ENCODE data around the gene ATF3. TPM values are rescaled to one million over a fixed set of nuclear protein-coding genes. Genes with fewer than 3 reads are reported as not detected.
A peak's percentile ranks its signal among the peaks of the same experiment; 100 is the strongest.

The ATF3 gene
- total RNA-seq, 1 donor = 20.3 TPM

GRCh38 chr1:212565571-212566305, 42.8 kb upstream of the ATF3 start:
- no peak for TF ChIP-seq CTCF (IDR thresholded peaks at IDR 0.05; ENCODE audit: insufficient read depth, low read depth, low read length)
- no peak overlapping the region for H3K4me3 ChIP-seq (ENCODE audit: low read depth, low read length)
- no peak for DNase-seq (ENCODE audit: low read depth)

- peak; percentile 90 for DNase-seq (ENCODE audit: low read depth)
- peak overlapping the region; percentile 59 for H3K4me3 ChIP-seq (ENCODE audit: low read depth, low read length)
- no peak for TF ChIP-seq CTCF (IDR thresholded peaks at IDR 0.05; ENCODE audit: insufficient read depth, low read depth, low read length)
Measured at GRCh38 chr1:212566522-212567479, 41.8 kb upstream of the ATF3 start.

- TF ChIP-seq CTCF (IDR thresholded peaks at IDR 0.05; ENCODE audit: insufficient read depth, low read depth, low read length) = no peak
- H3K4me3 ChIP-seq (ENCODE audit: low read depth, low read length) = no peak overlapping the region
- no peak for DNase-seq (ENCODE audit: low read depth)
Measured at GRCh38 chr1:212567638-212568037, 40.9 kb upstream of the ATF3 start.

- no peak for TF ChIP-seq CTCF (IDR thresholded peaks at IDR 0.05; ENCODE audit: insufficient read depth, low read depth, low read length)
- H3K4me3 ChIP-seq (ENCODE audit: low read depth, low read length) = no peak overlapping the region
- no peak for DNase-seq (ENCODE audit: low read depth)
Measured at GRCh38 chr1:212568978-212569537, 39.5 kb upstream of the ATF3 start.

GRCh38 chr1:212574732-212575131, 33.8 kb upstream of the ATF3 start:
- TF ChIP-seq CTCF (IDR thresholded peaks at IDR 0.05; ENCODE audit: insufficient read depth, low read depth, low read length) = no peak
- no peak overlapping the region for H3K4me3 ChIP-seq (ENCODE audit: low read depth, low read length)
- no peak for DNase-seq (ENCODE audit: low read depth)

- no peak for TF ChIP-seq CTCF (IDR thresholded peaks at IDR 0.05; ENCODE audit: insufficient read depth, low read depth, low read length)
- H3K4me3 ChIP-seq (ENCODE audit: low read depth, low read length) = no peak overlapping the region
- no peak for DNase-seq (ENCODE audit: low read depth)
Measured at GRCh38 chr1:212575333-212575732, 33.2 kb upstream of the ATF3 start.
